Activated CD8-positive, alpha-beta memory T cell treated with anti-CD3 and anti-CD28 coated beads for 36 hours (primary cell): ENCODE data around the gene PLA2G4C. TPM values are rescaled to one million over a fixed set of nuclear protein-coding genes. Genes with fewer than 3 reads are reported as not detected.

Experiments used
- CTCF ChIA-PET: fragments of 350-600 bp; sonication (Branson Sonifier 250); formaldehyde crosslinking; loops from one replicate; lab custom pipeline; 2021; ENCODE audit warnings: antibody characterized with exemption; lab: Charles Lee
- POLR2A ChIA-PET: fragments of 350-600 bp; sonication (Branson Sonifier 250); formaldehyde crosslinking; loops from one replicate; lab custom pipeline; 2021; ENCODE audit warnings: antibody characterized with exemption; lab: Charles Lee
- total RNA-seq, 2 experiments: library from RNA; stranded (reverse); gene quantifications; one replicate each; pipeline ENCODE4 v1.2.3, GENCODE V29; 2021

Gene PLA2G4C
- total RNA-seq, 2 experiments from 2014 or later: 1.9 to 3.4 TPM

GRCh38 chr19:48023011-48023410, 87.6 kb downstream of the PLA2G4C start:
- ChIA-PET POLR2A (no interaction called here), CTCF (interaction anchor here (0.6 kb wide), 1 partner anchor 208 kb away, joined by 3 read pairs; no protein-coding TSS in a partner anchor)

GRCh38 chr19:48020686-48021085, 89.9 kb downstream of the PLA2G4C start:
- ChIA-PET POLR2A (no interaction called here), CTCF (no interaction called here)

- ChIA-PET CTCF (no interaction called here), POLR2A (no interaction called here)
Observed at GRCh38 chr19:48010932-48011758, 99.5 kb downstream of the PLA2G4C start.

- CTCF ChIA-PET: no interaction called here
- POLR2A ChIA-PET: no interaction called here
Observed at GRCh38 chr19:48006762-48007161, 103.9 kb downstream of the PLA2G4C start.

GRCh38 chr19:48004236-48004635, 106.4 kb downstream of the PLA2G4C start:
- CTCF ChIA-PET: no interaction called here

GRCh38 chr19:48000846-48001245, 109.8 kb downstream of the PLA2G4C start:
- ChIA-PET CTCF (interaction anchor here (0.6 kb wide), 1 partner anchor 442 kb away, joined by 3 read pairs; no protein-coding TSS in a partner anchor), POLR2A (no interaction called here)

More at GRCh38 chr19:48004236-48004635, 106.4 kb downstream of the PLA2G4C start:
- POLR2A ChIA-PET: no interaction called here

GRCh38 chr19:47998800-47999199, 111.8 kb downstream of the PLA2G4C start:
- ChIA-PET POLR2A (no interaction called here), CTCF (no interaction called here)

Other genes starting within 250 kb of the PLA2G4C start
- not detected for gene SULT2A1, start 224.5 kb downstream of the PLA2G4C start, total RNA-seq
- gene BSPH1, start 118.6 kb downstream of the PLA2G4C start, total RNA-seq: not detected
- not detected for gene ELSPBP1, start 116.2 kb downstream of the PLA2G4C start, total RNA-seq
- not detected for gene CABP5, start 66.7 kb downstream of the PLA2G4C start, total RNA-seq
- 100 to 1,000 TPM; 136 TPM for gene LIG1, start 59.5 kb upstream of the PLA2G4C start, total RNA-seq
- 1 to 10 TPM; 8.7 to 9.1 TPM for gene ZSWIM9, start 59.9 kb upstream of the PLA2G4C start, total RNA-seq
- gene CARD8, start 145.1 kb upstream of the PLA2G4C start, total RNA-seq: 100 to 1,000 TPM; 123 to 125 TPM
- gene ZNF114, start 159.3 kb upstream of the PLA2G4C start, total RNA-seq: under 1 TPM; 0.21 to 0.38 TPM
- 100 to 1,000 TPM; 227 to 244 TPM for gene EMP3, start 214.7 kb upstream of the PLA2G4C start, total RNA-seq